Thymus (tissue), 11 donors: Measurements from ENCODE around the gene RAB8B. TPM values are rescaled to one million over a fixed set of nuclear protein-coding genes. Genes with fewer than 3 reads are reported as not detected.

Source experiments
- DNase-seq, 9 donors: peaks; one replicate each; pipeline ENCODE4 v3.0.0-alpha.2; 2013; ENCODE audit warnings: low spot score in 9 of 9, low read depth in 6 of 9, missing footprints in 1 of 9
- H3K27ac ChIP-seq, 2 donors: one replicate each; pipeline ENCODE4 v1.5.1; 2013; ENCODE audit warnings: control low read depth in 1 of 2, low read depth in 1 of 2, low read length in 1 of 2, mild to moderate bottlenecking in 1 of 2, moderate library complexity in 1 of 2
- H3K27me3 ChIP-seq, 2 donors: one replicate each; pipeline ENCODE4 v1.5.1; 2013; ENCODE audit warnings: low read length in 1 of 2; ENCODE audit not compliant: control insufficient read depth in 2 of 2, insufficient read depth in 1 of 2
- H3K36me3 ChIP-seq, 2 donors: one replicate each; pipeline ENCODE4 v1.5.1; 2013; ENCODE audit warnings: low read length in 1 of 2, mild to moderate bottlenecking in 1 of 2, moderate library complexity in 1 of 2; ENCODE audit not compliant: control insufficient read depth in 2 of 2, insufficient read depth in 2 of 2
- H3K4me1 ChIP-seq, 2 donors: one replicate each; pipeline ENCODE4 v1.5.1; 2013; ENCODE audit warnings: low read length in 2 of 2; ENCODE audit not compliant: control insufficient read depth in 2 of 2, insufficient read depth in 2 of 2
- H3K4me3 ChIP-seq, 2 donors: one replicate each; pipeline ENCODE4 v1.5.1; 2013; ENCODE audit warnings: low read length in 2 of 2, control low read depth in 1 of 2, mild to moderate bottlenecking in 1 of 2
- H3K9me3 ChIP-seq, 2 donors: one replicate each; pipeline ENCODE4 v1.5.1; 2013; ENCODE audit warnings: low read length in 1 of 2, mild to moderate bottlenecking in 1 of 2; ENCODE audit not compliant: control insufficient read depth in 2 of 2, insufficient read depth in 1 of 2
- WGBS: extraction: QIAGEN DNeasy Blood & Tissue Kit; methylation state at CpG from one replicate; pipeline ENCODE4 v1.1.7; 2013; 5-methylcytosine and 5-hydroxymethylcytosine counted together
- polyA plus RNA-seq: library from polyadenylated mRNA; stranded (reverse); fragments of 200-250 nt; gene quantifications from one replicate; pipeline ENCODE4 v1.2.3, GENCODE V29; 2013
- total RNA-seq: library from RNA; stranded (reverse); fragments of 120-200 nt; gene quantifications from one replicate; pipeline ENCODE4 v1.2.4, GENCODE V29; 2013
- donor health status: healthy.

RAB8B gene
- total and polyA plus RNA-seq, 2 donors: 28.5 to 63.9 TPM

GRCh38 chr15:63294359-63294758 is 105.0 kb downstream of the RAB8B start:
- DNase-seq: no peak
- no peaks in the 10 kb centered on the region for H3K27me3 ChIP-seq
- 97% methylated on average over 3 of the region's 3 CpGs for WGBS
- H3K36me3 ChIP-seq: peaks cover 3 to 5% of the 10 kb centered on the region in 2 donors
- no peak overlapping the region for H3K27ac ChIP-seq
- no peak overlapping the region for H3K4me3 ChIP-seq
- peaks cover 19 to 21% of the 10 kb centered on the region in 2 donors for H3K4me1 ChIP-seq
- H3K9me3 ChIP-seq: no peaks in the 10 kb centered on the region

DNA sequence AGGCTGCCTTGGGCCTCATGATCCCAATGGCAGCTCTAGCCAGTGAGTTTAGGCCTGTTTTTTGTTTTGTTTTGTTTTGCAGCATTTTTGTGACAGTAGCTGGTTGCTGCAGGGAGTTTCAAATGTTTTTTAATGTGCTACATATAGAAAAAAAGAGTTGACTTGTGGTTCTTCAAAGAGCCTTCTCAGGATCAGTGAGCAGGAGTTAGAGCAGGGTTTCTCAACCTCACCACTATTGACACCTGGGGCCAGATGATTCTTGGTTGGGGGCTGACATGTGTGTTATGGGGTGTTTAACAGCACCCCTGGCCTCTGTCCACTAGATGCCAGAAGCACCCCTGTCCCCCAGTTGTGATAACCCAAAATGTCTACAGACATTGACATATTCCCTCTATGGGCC is 105.9 kb downstream of the RAB8B start:
- no peaks in the 10 kb centered on the region for H3K27me3 ChIP-seq
- H3K27ac ChIP-seq: peak overlapping the region; percentile 70 to 84
- no peaks in the 10 kb centered on the region for H3K9me3 ChIP-seq
- no peak overlapping the region for H3K4me3 ChIP-seq
- peaks cover 8 to 9% of the 10 kb centered on the region in 2 donors for H3K36me3 ChIP-seq
- peak in 5 of 9 donors; percentile 46 to 79 (median 54) for DNase-seq
- H3K4me1 ChIP-seq: peaks cover 19 to 21% of the 10 kb centered on the region in 2 donors

DNA sequence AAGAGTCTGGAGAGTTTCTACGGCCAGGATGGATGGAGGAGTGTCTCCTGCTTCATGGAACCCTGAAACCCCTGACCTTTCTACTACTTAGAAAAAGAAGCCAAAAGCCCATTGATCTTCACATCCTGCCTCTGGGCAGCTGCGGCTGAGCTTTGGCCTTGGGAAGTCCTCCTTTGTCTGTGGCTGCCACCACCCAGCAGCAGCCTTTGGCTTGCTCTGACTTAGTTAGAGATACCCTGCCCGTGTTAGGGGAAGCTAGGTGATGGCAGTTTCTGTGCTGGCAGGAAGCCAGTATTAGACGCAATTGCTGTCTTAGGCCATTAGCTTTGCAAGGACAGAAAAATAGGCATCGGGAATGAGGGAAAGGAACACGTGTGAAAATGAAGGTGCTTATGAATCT is 106.8 kb downstream of the RAB8B start:
- Histone ChIP-seq H3K36me3 (peaks cover 8 to 9% of the 10 kb centered on the region in 2 donors), H3K4me3 (no peak overlapping the region), H3K4me1 (peaks cover 19 to 21% of the 10 kb centered on the region in 2 donors), H3K9me3 (no peaks in the 10 kb centered on the region), H3K27ac (peak overlapping the region; percentile 20 to 43), H3K27me3 (no peaks in the 10 kb centered on the region)
- DNase-seq: peak in 5 of 9 donors; percentile 40 to 68 (median 53)
- WGBS: 72% methylated on average over 6 of the region's 6 CpGs

DNA sequence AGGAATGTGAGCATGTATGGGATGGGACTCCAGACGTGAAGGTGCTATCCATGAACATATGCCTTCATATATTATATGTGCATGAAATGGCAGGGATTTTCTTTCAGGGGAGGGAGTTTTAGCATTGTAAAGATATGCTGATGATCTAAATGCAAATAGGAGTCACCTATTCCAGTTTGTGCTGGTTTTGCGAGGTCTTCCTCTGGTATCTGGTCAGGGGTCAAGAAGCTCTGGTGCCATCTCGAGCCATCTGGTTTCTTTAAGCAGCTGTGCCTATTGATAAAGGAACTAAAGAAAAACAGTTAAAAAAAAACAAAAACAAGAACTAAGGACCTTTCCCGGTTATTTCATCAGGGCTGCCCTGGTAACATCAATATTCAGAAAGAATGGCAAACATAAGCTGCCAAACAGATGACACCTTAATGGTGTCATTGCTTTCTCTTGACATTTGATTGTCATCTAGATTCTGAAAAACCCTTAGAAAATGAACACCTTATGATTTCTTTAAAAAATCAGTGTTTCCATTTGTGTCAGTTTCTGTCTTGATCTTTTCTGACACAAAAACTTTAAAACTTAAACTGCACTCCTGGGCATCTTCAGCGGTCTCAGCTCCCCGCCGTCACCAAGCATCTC is 110.7 kb downstream of the RAB8B start:
- H3K36me3 ChIP-seq: peaks cover 14 to 24% of the 10 kb centered on the region in 2 donors
- DNase-seq: no peak
- H3K9me3 ChIP-seq: no peaks in the 10 kb centered on the region
- no peak overlapping the region for H3K27ac ChIP-seq
- no peak overlapping the region for H3K4me3 ChIP-seq
- no peaks in the 10 kb centered on the region for H3K27me3 ChIP-seq
- WGBS: 98% methylated on average over 7 of the region's 7 CpGs
- H3K4me1 ChIP-seq: peaks cover 12 to 14% of the 10 kb centered on the region in 2 donors

GRCh38 chr15:63301088-63301487 is 111.7 kb downstream of the RAB8B start:
- Histone ChIP-seq H3K9me3 (no peaks in the 10 kb centered on the region), H3K27ac (no peak overlapping the region), H3K36me3 (peaks cover 24 to 28% of the 10 kb centered on the region in 2 donors), H3K4me1 (peaks cover 3 to 4% of the 10 kb centered on the region in 2 donors), H3K27me3 (no peaks in the 10 kb centered on the region), H3K4me3 (no peak overlapping the region)
- no peak for DNase-seq
- 100% methylated on average over 1 of the region's 1 CpG for WGBS

GRCh38 chr15:63305260-63305659 is 115.9 kb downstream of the RAB8B start:
- Histone ChIP-seq H3K4me3 (no peak overlapping the region), H3K27me3 (no peaks in the 10 kb centered on the region), H3K9me3 (no peaks in the 10 kb centered on the region), H3K27ac (no peak overlapping the region), H3K36me3 (peaks cover 24 to 26% of the 10 kb centered on the region in 2 donors), H3K4me1 (no peaks in the 10 kb centered on the region)
- no peak for DNase-seq
- WGBS: 98% methylated on average over 5 of the region's 5 CpGs

DNA sequence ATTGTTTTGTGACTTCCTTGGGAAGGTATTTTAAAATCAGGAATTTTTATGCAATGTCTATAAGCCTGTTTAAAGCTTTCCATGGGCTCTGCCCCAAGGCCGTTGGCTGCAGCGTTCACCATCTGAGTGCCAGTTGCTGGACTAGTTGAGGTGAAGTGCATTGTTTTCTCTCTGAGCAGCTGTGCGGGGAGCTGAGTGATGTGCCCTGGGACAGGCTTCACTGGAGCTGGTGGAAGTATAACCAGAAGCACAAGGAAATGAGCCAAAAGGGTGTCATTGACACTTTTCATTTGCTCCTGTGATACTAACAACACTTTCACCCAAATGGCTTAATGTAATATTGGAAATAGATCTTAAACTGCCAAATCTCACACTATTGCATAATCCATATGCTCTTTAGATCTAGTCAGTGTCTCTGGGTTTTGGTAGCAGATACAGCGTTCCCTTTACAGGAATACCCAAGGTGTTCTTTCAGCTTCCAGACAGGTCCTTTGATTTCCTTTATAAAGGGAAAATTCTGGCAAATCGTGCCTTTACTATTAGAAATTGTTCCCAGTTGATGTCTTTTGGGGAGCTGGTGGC is 117.2 kb downstream of the RAB8B start:
- 95% methylated on average over 5 of the region's 5 CpGs for WGBS
- no peak overlapping the region for H3K27ac ChIP-seq
- no peaks in the 10 kb centered on the region for H3K9me3 ChIP-seq
- no peak for DNase-seq
- H3K36me3 ChIP-seq: peaks cover 24 to 26% of the 10 kb centered on the region in 2 donors
- no peak overlapping the region for H3K4me3 ChIP-seq
- H3K27me3 ChIP-seq: no peaks in the 10 kb centered on the region
- no peaks in the 10 kb centered on the region for H3K4me1 ChIP-seq

- WGBS: 98% methylated on average over 4 of the region's 4 CpGs
- Histone ChIP-seq H3K9me3 (no peaks in the 10 kb centered on the region), H3K27ac (no peak overlapping the region), H3K27me3 (no peaks in the 10 kb centered on the region), H3K4me1 (no peaks in the 10 kb centered on the region), H3K4me3 (no peak overlapping the region), H3K36me3 (peaks cover 15 to 19% of the 10 kb centered on the region in 2 donors)
- no peak for DNase-seq
These were observed 119.1 kb downstream of the RAB8B start for GRCh38 chr15:63308491-63308890.

- WGBS: 93% methylated on average over 2 of the region's 2 CpGs
- H3K36me3 ChIP-seq: peaks cover 10 to 19% of the 10 kb centered on the region in 2 donors
- H3K27ac ChIP-seq: no peak overlapping the region
- H3K4me3 ChIP-seq: no peak overlapping the region
- no peak for DNase-seq
- H3K27me3 ChIP-seq: no peaks in the 10 kb centered on the region
- H3K9me3 ChIP-seq: no peaks in the 10 kb centered on the region
- no peaks in the 10 kb centered on the region for H3K4me1 ChIP-seq
These were observed 119.5 kb downstream of the RAB8B start for GRCh38 chr15:63308947-63309346.
